Sigmoid colon (tissue), 7 donors: ENCODE data around the gene ERFE. TPM values are rescaled to one million over a fixed set of nuclear protein-coding genes. Genes with fewer than 3 reads are reported as not detected.

Experiments used
- DNase-seq: peaks from one replicate; pipeline ENCODE4 v3.0.0-alpha.2; 2019
- H3K27ac ChIP-seq, 4 donors: fragments of 200-600 bp; sonication (generic); one replicate each; pipeline ENCODE4 v1.5.1; 2016 to 2019; ENCODE audit warnings: mild to moderate bottlenecking in 1 of 4
- H3K27me3 ChIP-seq, 3 donors: fragments of 200-600 bp; sonication (generic); one replicate each; pipeline ENCODE4 v1.5.1; 2019; ENCODE audit warnings: mild to moderate bottlenecking in 1 of 3
- H3K36me3 ChIP-seq, 4 donors: fragments of 200-600 bp; sonication (generic); one replicate each; pipeline ENCODE4 v1.5.1; 2016 to 2019
- H3K4me1 ChIP-seq, 4 donors: fragments of 200-600 bp; sonication (generic); one replicate each; pipeline ENCODE4 v1.5.1; 2017 to 2019
- H3K4me3 ChIP-seq, 4 donors: fragments of 200-600 bp; sonication (generic); one replicate each; pipeline ENCODE4 v1.5.1; 2017 to 2019; ENCODE audit warnings: mild to moderate bottlenecking in 2 of 4, moderate library complexity in 1 of 4
- H3K9me3 ChIP-seq, 4 donors: fragments of 200-600 bp in 3 of 4; sonication (generic) in 3 of 4; one replicate each; pipeline versions ENCODE4 v1.5.1 to v1.6.1; 2013 to 2019
- EP300 ChIP-seq, 4 donors: sonication (generic); formaldehyde crosslinking; IDR thresholded peaks; one replicate each; pipeline ENCODE4 v1.6.1; 2017; ENCODE audit warnings: antibody characterized with exemption in 4 of 4
- POLR2A ChIP-seq, 2 donors: fragments of 450-650 bp; IDR thresholded peaks; one replicate each; pipeline ENCODE4 v1.6.1; 2016; ENCODE audit warnings: antibody characterized with exemption in 2 of 2, mild to moderate bottlenecking in 2 of 2, moderate library complexity in 2 of 2
- POLR2AphosphoS5 ChIP-seq, 4 donors: sonication (generic); formaldehyde crosslinking; IDR thresholded peaks; one replicate each; pipeline ENCODE4 v1.6.1; 2017; ENCODE audit warnings: antibody characterized with exemption in 4 of 4
- WGBS, 2 donors: extraction: QIAGEN DNeasy Blood & Tissue Kit; methylation state at CpG; one replicate each; pipeline ENCODE4 v1.1.7; 2013; 5-methylcytosine and 5-hydroxymethylcytosine counted together
- intact Hi-C: fragments of 100-400 bp; cut with DNase I; formaldehyde crosslinking; loops from one replicate; pipeline ENCODE4 v1.15.1; 2023
- polyA plus RNA-seq, 3 donors: library from polyadenylated mRNA; stranded (reverse); fragments of 200-250 nt; gene quantifications; one replicate each; pipeline ENCODE4 v1.2.3, GENCODE V29; 2013
- total RNA-seq, 4 donors: library from RNA; depleted of rRNA; stranded (reverse); fragments of >200 nt; gene quantifications; one replicate each; pipeline ENCODE4 v1.1.0, GENCODE V29; 2016
- TF ChIP-seq, protein P1 (sequence below), 4 experiments: fragments of 450-650 bp in 3 of 4; fragments of 200-600 bp in 1 of 4; IDR thresholded peaks; one replicate each; pipeline ENCODE4 v1.5.1; 2016 to 2019; ENCODE audit warnings: antibody characterized with exemption in 4 of 4, mild to moderate bottlenecking in 3 of 4, moderate library complexity in 2 of 4
- donor health status: healthy with polysubstance abuse.
- donor health status: Bipolar disorder and iron deficiency.
- donor health status: healthy.

Gene ERFE
- total and polyA plus RNA-seq, 7 donors = 0.42 to 0.71 (median 0.49) TPM; not detected in 4

- intact Hi-C loops = no loop called here
- Histone ChIP-seq H3K27ac (peak within 1 kb of the TSS in 2 of 4 donors; percentile 27 to 29), H3K9me3 (no peaks in the 10 kb centered on the region), H3K4me3 (peak within 1 kb of the TSS in 3 of 4 donors; percentile 4 to 38 (median 20)), H3K4me1 (peaks cover 0 to 31% (median 25%) of the 10 kb centered on the region in 4 donors), H3K27me3 (no peaks in the 10 kb centered on the region), H3K36me3 (no peaks in the 10 kb centered on the region)
- DNase-seq = no peak
- no peak for TF ChIP-seq EP300 (IDR thresholded peaks at IDR 0.05)
- TF ChIP-seq, protein P1, sequence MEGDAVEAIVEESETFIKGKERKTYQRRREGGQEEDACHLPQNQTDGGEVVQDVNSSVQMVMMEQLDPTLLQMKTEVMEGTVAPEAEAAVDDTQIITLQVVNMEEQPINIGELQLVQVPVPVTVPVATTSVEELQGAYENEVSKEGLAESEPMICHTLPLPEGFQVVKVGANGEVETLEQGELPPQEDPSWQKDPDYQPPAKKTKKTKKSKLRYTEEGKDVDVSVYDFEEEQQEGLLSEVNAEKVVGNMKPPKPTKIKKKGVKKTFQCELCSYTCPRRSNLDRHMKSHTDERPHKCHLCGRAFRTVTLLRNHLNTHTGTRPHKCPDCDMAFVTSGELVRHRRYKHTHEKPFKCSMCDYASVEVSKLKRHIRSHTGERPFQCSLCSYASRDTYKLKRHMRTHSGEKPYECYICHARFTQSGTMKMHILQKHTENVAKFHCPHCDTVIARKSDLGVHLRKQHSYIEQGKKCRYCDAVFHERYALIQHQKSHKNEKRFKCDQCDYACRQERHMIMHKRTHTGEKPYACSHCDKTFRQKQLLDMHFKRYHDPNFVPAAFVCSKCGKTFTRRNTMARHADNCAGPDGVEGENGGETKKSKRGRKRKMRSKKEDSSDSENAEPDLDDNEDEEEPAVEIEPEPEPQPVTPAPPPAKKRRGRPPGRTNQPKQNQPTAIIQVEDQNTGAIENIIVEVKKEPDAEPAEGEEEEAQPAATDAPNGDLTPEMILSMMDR (IDR thresholded peaks at IDR 0.05) = no peak
- no peak for TF ChIP-seq POLR2A (IDR thresholded peaks at IDR 0.05)
- TF ChIP-seq POLR2AphosphoS5 (IDR thresholded peaks at IDR 0.05) = no peak
- 48 to 66% methylated on average over 22 of the region's 22 CpGs for whole genome bisulfite sequencing, 2 donors
Measured at GRCh38 chr2:238138331-238139195, 20.2 kb upstream of the ERFE start, which contains the start of gene KLHL30. Gene KLHL30 (plus strand): TSS chr2:238138668. CDS start chr2:238140755, 2,087 bp downstream.

DNA sequence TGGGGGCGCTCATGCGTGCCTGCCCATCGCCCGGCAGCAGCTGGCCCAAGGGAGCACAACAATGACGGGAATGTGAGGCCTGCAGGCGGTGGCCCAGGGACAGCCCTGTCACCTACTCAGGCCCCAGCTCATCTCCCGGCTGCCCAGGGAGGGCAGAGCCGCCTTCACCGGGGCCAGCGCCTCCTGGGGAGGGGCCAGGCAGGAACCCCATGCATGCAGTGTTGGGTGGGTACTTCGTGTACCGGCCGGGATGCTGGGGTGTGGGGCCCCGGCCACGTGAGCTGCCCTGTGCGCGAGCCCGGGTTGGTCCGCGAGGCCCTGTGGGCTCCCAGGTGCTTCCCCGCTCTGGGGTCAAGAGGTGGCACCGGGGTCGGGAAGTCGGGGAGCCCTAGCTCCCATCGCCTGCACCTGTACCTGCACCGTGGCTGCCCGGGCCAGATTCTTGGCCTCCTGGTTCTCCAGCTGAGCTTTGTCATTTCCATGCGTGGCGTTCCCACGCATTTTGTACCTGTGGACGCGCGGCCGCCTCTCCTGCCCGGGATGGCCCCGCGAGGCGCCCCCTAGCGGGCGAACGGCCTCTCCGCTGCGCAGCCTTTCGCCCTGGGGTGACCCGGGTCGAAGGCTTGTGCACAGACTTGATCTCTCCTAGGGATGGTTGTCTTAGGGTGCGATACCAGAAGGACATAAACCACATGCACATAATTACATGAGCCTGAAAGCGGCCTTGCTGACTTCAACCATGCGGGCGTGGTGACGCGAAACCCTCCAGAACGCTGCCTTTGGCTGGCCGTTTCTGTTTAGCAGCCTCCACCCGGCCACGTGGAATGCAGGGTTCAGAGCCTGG lies 19.4 kb upstream of the ERFE start:
- WGBS, 2 donors = 58 to 63% methylated on average over 56 of the region's 56 CpGs
- Histone ChIP-seq H3K36me3 (no peaks in the 10 kb centered on the region), H3K27ac (no peak overlapping the region), H3K9me3 (no peaks in the 10 kb centered on the region), H3K27me3 (no peaks in the 10 kb centered on the region), H3K4me3 (peak overlapping the region in 3 of 4 donors; percentile 4 to 38 (median 20)), H3K4me1 (peaks cover 0 to 36% (median 28%) of the 10 kb centered on the region in 4 donors)
- no peak for TF ChIP-seq EP300 (IDR thresholded peaks at IDR 0.05)
- TF ChIP-seq, protein P1 (IDR thresholded peaks at IDR 0.05) = peak in 2 of 4 experiments; percentile 14 to 38
- no peak for TF ChIP-seq POLR2A (IDR thresholded peaks at IDR 0.05)
- TF ChIP-seq POLR2AphosphoS5 (IDR thresholded peaks at IDR 0.05) = no peak
- DNase-seq = no peak
- intact Hi-C loops = no loop called here

- H3K9me3 ChIP-seq = no peaks in the 10 kb centered on the region
- no peak for DNase-seq
- 82 to 90% methylated on average over 7 of the region's 7 CpGs for WGBS, 2 donors
- intact Hi-C loops = no loop called here
- H3K27me3 ChIP-seq = no peaks in the 10 kb centered on the region
- TF ChIP-seq, protein P1 (IDR thresholded peaks at IDR 0.05) = no peak
- TF ChIP-seq EP300 (IDR thresholded peaks at IDR 0.05) = no peak
- no peak for TF ChIP-seq POLR2AphosphoS5 (IDR thresholded peaks at IDR 0.05)
- no peak for TF ChIP-seq POLR2A (IDR thresholded peaks at IDR 0.05)
- no peak overlapping the region for H3K4me3 ChIP-seq
- peaks cover 0 to 36% (median 28%) of the 10 kb centered on the region in 4 donors for H3K4me1 ChIP-seq
- H3K36me3 ChIP-seq = no peaks in the 10 kb centered on the region
- H3K27ac ChIP-seq = no peak overlapping the region
Measured at GRCh38 chr2:238140040-238140439, 18.7 kb upstream of the ERFE start.

DNA sequence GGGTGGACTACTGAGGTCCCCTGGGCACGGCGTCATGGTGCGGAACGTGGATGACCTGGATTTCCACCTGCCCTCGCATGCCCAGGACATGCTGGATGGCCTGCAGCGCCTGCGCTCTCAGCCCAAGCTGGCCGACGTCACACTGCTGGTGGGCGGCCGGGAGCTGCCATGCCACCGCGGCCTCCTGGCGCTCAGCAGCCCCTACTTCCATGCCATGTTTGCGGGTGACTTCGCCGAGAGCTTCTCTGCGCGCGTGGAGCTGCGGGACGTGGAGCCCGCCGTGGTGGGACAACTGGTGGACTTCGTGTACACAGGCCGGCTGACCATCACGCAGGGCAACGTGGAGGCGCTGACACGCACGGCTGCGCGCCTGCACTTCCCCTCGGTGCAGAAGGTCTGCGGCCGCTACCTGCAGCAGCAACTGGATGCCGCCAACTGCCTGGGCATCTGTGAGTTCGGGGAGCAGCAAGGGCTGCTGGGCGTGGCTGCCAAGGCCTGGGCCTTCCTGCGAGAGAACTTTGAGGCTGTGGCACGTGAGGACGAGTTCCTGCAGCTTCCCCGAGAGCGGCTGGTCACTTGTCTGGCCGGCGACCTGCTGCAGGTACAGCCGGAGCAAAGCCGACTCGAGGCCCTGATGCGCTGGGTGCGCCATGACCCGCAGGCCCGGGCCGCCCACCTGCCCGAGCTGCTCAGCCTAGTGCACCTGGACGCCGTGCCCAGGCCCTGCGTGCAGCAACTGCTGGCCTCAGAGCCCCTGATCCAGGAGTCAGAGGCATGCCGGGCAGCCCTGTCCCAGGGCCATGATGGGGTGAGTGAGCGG lies 17.8 kb upstream of the ERFE start:
- H3K27me3 ChIP-seq = no peaks in the 10 kb centered on the region
- no peaks in the 10 kb centered on the region for H3K36me3 ChIP-seq
- H3K4me1 ChIP-seq = peaks cover 0 to 36% (median 28%) of the 10 kb centered on the region in 4 donors
- no peaks in the 10 kb centered on the region for H3K9me3 ChIP-seq
- intact Hi-C loops = no loop called here
- TF ChIP-seq, protein P1 (IDR thresholded peaks at IDR 0.05) = no peak
- no peak for TF ChIP-seq POLR2AphosphoS5 (IDR thresholded peaks at IDR 0.05)
- TF ChIP-seq EP300 (IDR thresholded peaks at IDR 0.05) = no peak
- TF ChIP-seq POLR2A (IDR thresholded peaks at IDR 0.05) = no peak
- no peak overlapping the region for H3K4me3 ChIP-seq
- no peak for DNase-seq
- no peak overlapping the region for H3K27ac ChIP-seq
- 78 to 94% methylated on average over 60 of the region's 60 CpGs for WGBS, 2 donors
